ENCODE data around the gene TAT.

DNA sequence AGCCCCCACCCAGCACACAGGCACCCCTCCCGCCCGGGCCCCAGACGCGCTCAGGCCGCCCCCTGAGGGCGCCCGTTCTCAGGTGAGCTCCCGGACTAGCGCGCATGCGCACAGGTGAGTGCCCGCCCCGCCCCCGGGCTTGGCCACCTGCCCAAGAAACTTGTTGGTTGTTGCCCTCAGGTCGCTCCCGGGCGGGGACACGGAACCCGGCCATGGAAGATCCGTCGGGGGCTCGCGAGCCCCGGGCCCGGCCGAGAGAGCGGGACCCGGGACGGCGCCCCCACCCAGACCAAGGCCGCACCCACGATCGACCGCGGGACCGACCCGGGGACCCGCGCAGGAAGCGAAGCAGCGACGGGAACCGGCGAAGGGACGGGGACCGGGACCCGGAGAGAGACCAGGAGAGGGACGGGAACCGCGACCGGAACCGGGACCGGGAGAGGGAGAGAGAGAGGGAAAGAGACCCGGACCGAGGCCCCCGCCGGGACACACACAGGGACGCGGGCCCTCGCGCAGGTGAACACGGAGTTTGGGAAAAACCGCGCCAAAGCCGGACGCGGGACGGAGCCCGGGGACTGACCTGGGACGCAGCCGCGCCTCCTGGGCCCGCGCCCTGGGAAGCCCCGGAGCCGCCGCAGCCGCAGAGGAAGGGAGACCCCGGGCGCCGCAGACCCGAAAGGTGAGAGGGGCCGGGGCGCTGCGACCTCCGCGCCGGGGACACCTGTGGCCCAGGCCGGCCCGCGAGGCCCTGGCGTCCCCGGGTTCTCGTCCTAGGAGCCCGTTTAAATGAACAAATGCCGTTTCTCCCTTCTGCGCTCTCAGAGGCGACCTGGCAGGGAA is 49.3 kb upstream of the TAT start, which contains the start of gene MARVELD3:
- TF ChIP-seq, protein P1, sequence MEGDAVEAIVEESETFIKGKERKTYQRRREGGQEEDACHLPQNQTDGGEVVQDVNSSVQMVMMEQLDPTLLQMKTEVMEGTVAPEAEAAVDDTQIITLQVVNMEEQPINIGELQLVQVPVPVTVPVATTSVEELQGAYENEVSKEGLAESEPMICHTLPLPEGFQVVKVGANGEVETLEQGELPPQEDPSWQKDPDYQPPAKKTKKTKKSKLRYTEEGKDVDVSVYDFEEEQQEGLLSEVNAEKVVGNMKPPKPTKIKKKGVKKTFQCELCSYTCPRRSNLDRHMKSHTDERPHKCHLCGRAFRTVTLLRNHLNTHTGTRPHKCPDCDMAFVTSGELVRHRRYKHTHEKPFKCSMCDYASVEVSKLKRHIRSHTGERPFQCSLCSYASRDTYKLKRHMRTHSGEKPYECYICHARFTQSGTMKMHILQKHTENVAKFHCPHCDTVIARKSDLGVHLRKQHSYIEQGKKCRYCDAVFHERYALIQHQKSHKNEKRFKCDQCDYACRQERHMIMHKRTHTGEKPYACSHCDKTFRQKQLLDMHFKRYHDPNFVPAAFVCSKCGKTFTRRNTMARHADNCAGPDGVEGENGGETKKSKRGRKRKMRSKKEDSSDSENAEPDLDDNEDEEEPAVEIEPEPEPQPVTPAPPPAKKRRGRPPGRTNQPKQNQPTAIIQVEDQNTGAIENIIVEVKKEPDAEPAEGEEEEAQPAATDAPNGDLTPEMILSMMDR (conservative IDR thresholded peaks at IDR 0.05 in 1 of 2, IDR thresholded peaks at IDR 0.05 in 1 of 2; ENCODE audit: extremely low read depth in 1 of 2, insufficient read depth in 1 of 2, low read depth in 1 of 2, low read length in 2 of 2): no peak
- TF ChIP-seq EZH2 (IDR thresholded peaks at IDR 0.05; ENCODE audit: borderline replicate concordance, low read length): no peak

All from mammary epithelial cell (primary cell).